Heart left ventricle (tissue), 16 donors: ENCODE results near the gene ZNF709. TPM values are rescaled to one million over a fixed set of nuclear protein-coding genes. Genes with fewer than 3 reads are reported as not detected.
"Not testable (repeated sequence)": the region's sequence is repeated elsewhere in the genome, so short reads cannot be mapped to it uniquely, and the experiment has no call there.

Experiments
- ATAC-seq, 4 donors: fragments of 200-7000 bp; cut with Tn5 transposase; one replicate each; pipeline ENCODE4 v1.9.1; 2020 to 2022; ENCODE audit warnings: moderate library complexity in 4 of 4, mild to moderate bottlenecking in 3 of 4, moderate number of reproducible peaks in 1 of 4
- DNase-seq, 5 donors: peaks; one replicate each; pipeline ENCODE4 v3.0.0-alpha.2; 2020
- H3K27ac ChIP-seq, 12 donors: fragments of 200-600 bp; sonication (generic) in 4 of 12; one replicate each; pipeline versions ENCODE4 v1.5.0 to v1.8.0; 2016 to 2022; ENCODE audit warnings: mild to moderate bottlenecking in 2 of 12
- H3K27me3 ChIP-seq, 9 donors: fragments of 200-600 bp; sonication (generic) in 2 of 9; one replicate each; pipeline versions ENCODE4 v1.5.1 to v1.8.0; 2016 to 2022; ENCODE audit warnings: mild to moderate bottlenecking in 3 of 9
- H3K36me3 ChIP-seq, 9 donors: fragments of 200-600 bp; sonication (generic) in 2 of 9; one replicate each; pipeline versions ENCODE4 v1.5.0 to v1.8.0; 2018 to 2022; ENCODE audit warnings: mild to moderate bottlenecking in 2 of 9
- H3K4me1 ChIP-seq, 12 donors: fragments of 200-600 bp; sonication (generic) in 4 of 12; one replicate each; pipeline versions ENCODE4 v1.5.0 to v1.8.0; 2016 to 2022; ENCODE audit warnings: mild to moderate bottlenecking in 3 of 12
- H3K4me3 ChIP-seq, 12 donors: fragments of 200-600 bp; sonication (generic) in 4 of 12; one replicate each; pipeline versions ENCODE4 v1.5.0 to v1.8.0; 2017 to 2022; ENCODE audit warnings: mild to moderate bottlenecking in 9 of 12, moderate library complexity in 4 of 12
- H3K9me3 ChIP-seq, 12 donors: fragments of 200-600 bp; sonication (generic) in 4 of 12; one replicate each; pipeline versions ENCODE4 v1.5.0 to v1.8.0; 2016 to 2022; ENCODE audit warnings: mild to moderate bottlenecking in 1 of 12
- POLR2A ChIP-seq, 2 donors: fragments of 450-650 bp; IDR thresholded peaks; one replicate each; pipeline ENCODE4 v1.6.1; 2017; ENCODE audit warnings: antibody characterized with exemption in 2 of 2, mild to moderate bottlenecking in 2 of 2, moderate library complexity in 2 of 2
- WGBS, 4 donors: extraction: QIAGEN DNeasy Blood & Tissue Kit in 2 of 4; methylation state at CpG; one replicate each; pipeline versions ENCODE4 v1.1.5 to v1.1.7; 2013 to 2018; 5-methylcytosine and 5-hydroxymethylcytosine counted together
- intact Hi-C, 10 donors: fragments of 100-400 bp; cut with DNase I; formaldehyde crosslinking; loops; one replicate each; pipeline versions ENCODE4 v1.11.1 to v1.14.2; 2022
- polyA plus RNA-seq, 2 donors: library from polyadenylated mRNA; stranded (reverse); fragments of 200-250 nt; gene quantifications; one replicate each; pipeline ENCODE4 v1.2.3, GENCODE V29; 2013
- total RNA-seq, 9 donors: library from RNA; depleted of rRNA in 2 of 9; stranded (reverse); fragments of >200 nt in 2 of 9; fragmentation: NEBNext Ultra II Directional in 3 of 9; extraction: Animal tissue kit (Norgen Biotek cat#: 25700) in 3 of 9; gene quantifications; one replicate each; pipeline versions ENCODE4 v1.1.0 to v1.2.4, GENCODE V29; 2016 to 2023
- TF ChIP-seq, protein P1 (sequence below), 12 donors: fragments of 200-600 bp; sonication (generic) in 4 of 12; IDR thresholded peaks; one replicate each; pipeline versions ENCODE4 v1.5.0 to v1.8.0; 2018 to 2022; ENCODE audit warnings: antibody characterized with exemption in 12 of 12, mild to moderate bottlenecking in 5 of 12
- donor health status: ischemic (EF 13 %, LVEDD 7.1; RV severe dilation, severe dysfunction).
- donor health status: healthy with polysubstance abuse.
- donor health status: DM: no; HTN: yes; CAD: no.
- donor health status: DM: no; HTN: no; CAD: no.
- donor health status: ischemic (EF 25% LVEDD 6.9; RV normal size, moderate dysfunction).
- donor health status: ischemic (EF 25% LVEDD 5.7; RV mildly dilated, moderate dysfunction).
- donor health status: healthy.
- donor health status: DM: yes; HTN: yes; CAD: no.
- donor health status: ischemic (EF 35%, LVEDD 5.7; RV mildly dilated, moderate dysfunction).
- donor health status: nonischemic (EF 11% LVEDD 7.7; RV severe dilation, severe dysfunction).
- donor health status: DM: yes; HTN: yes; CAD: no.
- donor health status: PGD.
- donor health status: ischemic (EF 29% LVEDD 5.4; RV normal size, mild dysfunction).
- donor health status: nonischemic (EF 23%, LVEDD 6.1; RV moderate dilation, normal function).

The ZNF709 gene
- total and polyA plus RNA-seq, 11 donors: 0.89 to 2.9 (median 1.4) TPM

GRCh38 chr19:12430726-12431299 lies 53.8 kb downstream of the ZNF709 start:
- H3K4me1 ChIP-seq, H3K4me3 ChIP-seq, DNase-seq, ATAC-seq, intact Hi-C loops, H3K27ac ChIP-seq, H3K27me3 ChIP-seq: not testable (repeated sequence)
- peaks cover 0 to 26% (median 2%) of the 10 kb centered on the region in 12 donors for H3K9me3 ChIP-seq
- 96 to 98% (median 97%) methylated on average over 6 of the region's 6 CpGs for WGBS, 4 donors
- peaks cover 0 to 28% (median 17%) of the 10 kb centered on the region in 9 donors for H3K36me3 ChIP-seq

DNA sequence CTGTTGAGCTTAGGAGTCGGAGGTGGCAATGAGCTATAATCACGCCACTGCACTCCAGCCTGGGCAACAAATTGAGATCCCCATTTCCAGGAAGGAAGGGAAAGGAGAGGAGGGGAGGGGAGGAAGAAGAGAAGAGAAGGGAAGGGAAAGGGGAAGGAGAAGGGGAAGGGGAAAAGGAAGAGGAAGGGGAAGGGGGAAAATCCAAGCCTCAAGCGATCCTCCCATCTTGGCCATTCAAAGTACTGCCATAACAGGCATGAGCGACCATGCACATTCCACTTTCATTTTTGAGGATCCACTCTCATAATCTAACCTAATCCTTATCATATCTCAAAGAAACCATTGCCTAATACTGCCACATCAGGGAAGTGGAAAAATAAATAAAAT lies 58.7 kb downstream of the ZNF709 start:
- H3K9me3 ChIP-seq: peaks cover 0 to 27% (median 2%) of the 10 kb centered on the region in 12 donors
- H3K27ac ChIP-seq: no peak overlapping the region
- no peak overlapping the region for H3K4me3 ChIP-seq
- TF ChIP-seq, protein P1, sequence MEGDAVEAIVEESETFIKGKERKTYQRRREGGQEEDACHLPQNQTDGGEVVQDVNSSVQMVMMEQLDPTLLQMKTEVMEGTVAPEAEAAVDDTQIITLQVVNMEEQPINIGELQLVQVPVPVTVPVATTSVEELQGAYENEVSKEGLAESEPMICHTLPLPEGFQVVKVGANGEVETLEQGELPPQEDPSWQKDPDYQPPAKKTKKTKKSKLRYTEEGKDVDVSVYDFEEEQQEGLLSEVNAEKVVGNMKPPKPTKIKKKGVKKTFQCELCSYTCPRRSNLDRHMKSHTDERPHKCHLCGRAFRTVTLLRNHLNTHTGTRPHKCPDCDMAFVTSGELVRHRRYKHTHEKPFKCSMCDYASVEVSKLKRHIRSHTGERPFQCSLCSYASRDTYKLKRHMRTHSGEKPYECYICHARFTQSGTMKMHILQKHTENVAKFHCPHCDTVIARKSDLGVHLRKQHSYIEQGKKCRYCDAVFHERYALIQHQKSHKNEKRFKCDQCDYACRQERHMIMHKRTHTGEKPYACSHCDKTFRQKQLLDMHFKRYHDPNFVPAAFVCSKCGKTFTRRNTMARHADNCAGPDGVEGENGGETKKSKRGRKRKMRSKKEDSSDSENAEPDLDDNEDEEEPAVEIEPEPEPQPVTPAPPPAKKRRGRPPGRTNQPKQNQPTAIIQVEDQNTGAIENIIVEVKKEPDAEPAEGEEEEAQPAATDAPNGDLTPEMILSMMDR (IDR thresholded peaks at IDR 0.05): no peak
- TF ChIP-seq POLR2A (IDR thresholded peaks at IDR 0.05): no peak
- no peaks in the 10 kb centered on the region for H3K27me3 ChIP-seq
- peaks cover 0 to 15% (median 9%) of the 10 kb centered on the region in 9 donors for H3K36me3 ChIP-seq
- 95 to 98% (median 96%) methylated on average over 4 of the region's 4 CpGs for WGBS, 4 donors
- intact Hi-C loops: no loop called here
- ATAC-seq: no peak
- no peaks in the 10 kb centered on the region for H3K4me1 ChIP-seq
- no peak for DNase-seq

DNA sequence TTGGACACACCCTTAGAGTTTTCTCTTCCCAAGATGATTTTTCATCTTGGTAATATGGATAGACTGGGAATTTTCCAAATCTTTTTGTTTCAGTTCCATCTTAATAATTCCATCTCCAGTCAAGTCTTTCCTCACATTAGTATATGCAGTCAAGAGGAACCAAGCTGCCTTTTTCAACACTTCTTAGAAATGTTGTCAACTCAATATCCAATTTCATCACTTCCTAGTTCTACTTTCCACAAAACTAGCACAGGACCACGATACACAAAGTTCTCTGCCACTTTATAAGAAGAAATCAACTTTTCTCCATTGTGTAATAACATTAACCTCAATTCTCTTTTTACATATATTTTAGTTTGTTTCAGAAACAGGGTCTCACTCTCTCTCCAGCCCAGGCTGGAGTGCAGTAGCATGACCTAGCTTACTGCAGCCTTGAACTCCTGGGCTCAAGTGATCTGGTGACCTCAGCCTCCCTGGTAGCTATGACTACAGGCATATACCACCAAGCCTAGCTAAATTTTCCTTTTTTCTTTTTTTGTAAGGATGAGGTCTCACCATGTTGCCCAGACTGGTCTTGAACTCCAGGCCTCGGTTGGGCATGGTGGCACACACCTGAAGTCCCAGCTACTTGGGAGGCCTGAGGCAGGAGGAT lies 59.3 kb downstream of the ZNF709 start:
- H3K9me3 ChIP-seq: peaks cover 0 to 24% (median under 1%) of the 10 kb centered on the region in 12 donors
- peaks cover 0 to 9% (median 3%) of the 10 kb centered on the region in 9 donors for H3K36me3 ChIP-seq
- TF ChIP-seq, protein P1 (IDR thresholded peaks at IDR 0.05): no peak
- TF ChIP-seq POLR2A (IDR thresholded peaks at IDR 0.05): no peak
- intact Hi-C loops: no loop called here
- H3K4me3 ChIP-seq: no peak overlapping the region
- DNase-seq: no peak
- WGBS, 4 donors: 95 to 98% (median 97%) methylated on average over 2 of the region's 2 CpGs
- H3K27ac ChIP-seq: no peak overlapping the region
- no peaks in the 10 kb centered on the region for H3K27me3 ChIP-seq
- H3K4me1 ChIP-seq: no peaks in the 10 kb centered on the region
- no peak for ATAC-seq

GRCh38 chr19:12417273-12417672 lies 67.3 kb downstream of the ZNF709 start:
- H3K27ac ChIP-seq, ATAC-seq, H3K27me3 ChIP-seq, H3K4me3 ChIP-seq, H3K36me3 ChIP-seq, H3K4me1 ChIP-seq, intact Hi-C loops, DNase-seq: not testable (repeated sequence)
- WGBS, 4 donors: 87 to 93% (median 88%) methylated on average over 5 of the region's 5 CpGs
- H3K9me3 ChIP-seq: peaks cover 0 to 14% (median 1%) of the 10 kb centered on the region in 12 donors

GRCh38 chr19:12411893-12412292 lies 72.7 kb downstream of the ZNF709 start:
- WGBS, 4 donors: 95 to 98% (median 96%) methylated on average over 2 of the region's 2 CpGs
- no peaks in the 10 kb centered on the region for H3K4me1 ChIP-seq
- H3K9me3 ChIP-seq: peaks cover 0 to 17% (median 0%) of the 10 kb centered on the region in 12 donors
- H3K4me3 ChIP-seq: no peak overlapping the region
- no peak overlapping the region for H3K27ac ChIP-seq
- intact Hi-C loops: no loop called here
- no peak for DNase-seq
- no peak for ATAC-seq
- TF ChIP-seq POLR2A (IDR thresholded peaks at IDR 0.05): no peak
- TF ChIP-seq, protein P1 (IDR thresholded peaks at IDR 0.05): no peak
- no peaks in the 10 kb centered on the region for H3K27me3 ChIP-seq
- no peaks in the 10 kb centered on the region for H3K36me3 ChIP-seq

Other genes with a start within 250 kb of the ZNF709 start
- gene ZNF44, start 189.9 kb downstream of the ZNF709 start, total RNA-seq: 10 to 100 TPM in 3 of 9 donors, 1 to 10 TPM in 6; 4.3 to 13.7 (median 9.5) TPM
- gene ZNF44, start 189.9 kb downstream of the ZNF709 start, polyA plus RNA-seq: 1 to 10 TPM; 7.2 to 7.5 TPM
- 1 to 10 TPM; 1.5 to 6.9 (median 3.8) TPM for gene ZNF563, start 151.2 kb downstream of the ZNF709 start, total RNA-seq
- 1 to 10 TPM; 1.9 to 2.8 TPM for gene ZNF563, start 151.2 kb downstream of the ZNF709 start, polyA plus RNA-seq
- gene ZNF442, start 119.1 kb downstream of the ZNF709 start, total RNA-seq: 1 to 10 TPM; 1.1 to 4.3 (median 3.6) TPM
- under 1 TPM; 0.80 to 0.91 TPM for gene ZNF442, start 119.1 kb downstream of the ZNF709 start, polyA plus RNA-seq
- gene ZNF799, start 83.5 kb downstream of the ZNF709 start, total RNA-seq: 1 to 10 TPM; 1.5 to 3.9 (median 2.1) TPM
- 1 to 10 TPM; 1.8 to 2.2 TPM for gene ZNF799, start 83.5 kb downstream of the ZNF709 start, polyA plus RNA-seq
- 1 to 10 TPM; 1.5 to 3.6 (median 2.1) TPM for gene ZNF443, start 43.8 kb downstream of the ZNF709 start, total RNA-seq
- gene ZNF443, start 43.8 kb downstream of the ZNF709 start, polyA plus RNA-seq: 1 to 10 TPM; 1.4 TPM
- gene ZNF564, start 66.7 kb upstream of the ZNF709 start, total RNA-seq: 10 to 100 TPM in 2 of 9 donors, 1 to 10 TPM in 7; 6.1 to 10.4 (median 8.0) TPM
- 1 to 10 TPM; 4.0 to 5.6 TPM for gene ZNF564, start 66.7 kb upstream of the ZNF709 start, polyA plus RNA-seq
- gene ZNF490, start 126.0 kb upstream of the ZNF709 start, total RNA-seq: 1 to 10 TPM; 3.7 to 8.9 (median 5.3) TPM
- gene ZNF490, start 126.0 kb upstream of the ZNF709 start, polyA plus RNA-seq: 1 to 10 TPM in 1 of 2 donors, under 1 TPM in 1; 0.91 to 1.1 TPM
- gene ZNF791, start 126.1 kb upstream of the ZNF709 start, total RNA-seq: 10 to 100 TPM in 8 of 9 donors, 1 to 10 TPM in 1; 9.4 to 22.6 (median 14.3) TPM
- 1 to 10 TPM; 6.1 to 6.9 TPM for gene ZNF791, start 126.1 kb upstream of the ZNF709 start, polyA plus RNA-seq
- gene MAN2B1, start 181.9 kb upstream of the ZNF709 start, total RNA-seq: 100 to 1,000 TPM in 1 of 9 donors, 10 to 100 TPM in 8; 16.0 to 135 (median 30.7) TPM
- gene MAN2B1, start 181.9 kb upstream of the ZNF709 start, polyA plus RNA-seq: 10 to 100 TPM; 18.6 to 23.0 TPM
- 1 to 10 TPM; 6.0 to 9.2 (median 7.8) TPM for gene WDR83, start 182.0 kb upstream of the ZNF709 start, total RNA-seq
- 10 to 100 TPM; 12.3 to 13.0 TPM for gene WDR83, start 182.0 kb upstream of the ZNF709 start, polyA plus RNA-seq
- 100 to 1,000 TPM in 1 of 9 donors, 10 to 100 TPM in 8; 47.6 to 121 (median 54.6) TPM for gene DHPS, start 197.1 kb upstream of the ZNF709 start, total RNA-seq
- gene DHPS, start 197.1 kb upstream of the ZNF709 start, polyA plus RNA-seq: 10 to 100 TPM; 57.2 to 57.6 TPM
- not detected for gene GNG14, start 203.2 kb upstream of the ZNF709 start, total RNA-seq
- not detected for gene GNG14, start 203.2 kb upstream of the ZNF709 start, polyA plus RNA-seq
- 1 to 10 TPM; 1.5 to 3.6 (median 2.4) TPM for gene FBXW9, start 211.8 kb upstream of the ZNF709 start, total RNA-seq
- gene FBXW9, start 211.8 kb upstream of the ZNF709 start, polyA plus RNA-seq: 1 to 10 TPM; 1.0 to 5.0 TPM
- gene TNPO2, start 239.1 kb upstream of the ZNF709 start, total RNA-seq: 10 to 100 TPM; 33.7 to 57.4 (median 42.6) TPM
- gene TNPO2, start 239.1 kb upstream of the ZNF709 start, polyA plus RNA-seq: 10 to 100 TPM; 18.0 to 29.2 TPM
- gene TRIR, start 249.9 kb upstream of the ZNF709 start, total RNA-seq: 100 to 1,000 TPM in 6 of 9 donors, 10 to 100 TPM in 3; 90.4 to 305 (median 118) TPM
- 100 to 1,000 TPM; 226 to 234 TPM for gene TRIR, start 249.9 kb upstream of the ZNF709 start, polyA plus RNA-seq